HEK293T (cell line): ENCODE data around the gene SNTB2.

Experiments
- ARNT ChIP-seq: fragments of 450-650 bp; IDR thresholded peaks from 2 replicates; pipeline ENCODE4 v1.6.1; 2017; ENCODE audit warnings: mild to moderate bottlenecking
- FOXK2 ChIP-seq: fragments of 450-650 bp; IDR thresholded peaks from 2 replicates; pipeline ENCODE4 v1.6.1; 2016; ENCODE audit warnings: mild to moderate bottlenecking
- FOXM1 ChIP-seq: fragments of 450-650 bp; IDR thresholded peaks from 2 replicates; pipeline ENCODE4 v1.6.1; 2017; ENCODE audit warnings: mild to moderate bottlenecking, borderline replicate concordance
- SP1 ChIP-seq: fragments of 450-650 bp; IDR thresholded peaks from 2 replicates; pipeline ENCODE4 v1.6.1; 2017
- TF ChIP-seq, protein P1 (sequence below): fragments of 450-650 bp; IDR thresholded peaks from 2 replicates; pipeline ENCODE4 v1.6.1; 2016

DNA sequence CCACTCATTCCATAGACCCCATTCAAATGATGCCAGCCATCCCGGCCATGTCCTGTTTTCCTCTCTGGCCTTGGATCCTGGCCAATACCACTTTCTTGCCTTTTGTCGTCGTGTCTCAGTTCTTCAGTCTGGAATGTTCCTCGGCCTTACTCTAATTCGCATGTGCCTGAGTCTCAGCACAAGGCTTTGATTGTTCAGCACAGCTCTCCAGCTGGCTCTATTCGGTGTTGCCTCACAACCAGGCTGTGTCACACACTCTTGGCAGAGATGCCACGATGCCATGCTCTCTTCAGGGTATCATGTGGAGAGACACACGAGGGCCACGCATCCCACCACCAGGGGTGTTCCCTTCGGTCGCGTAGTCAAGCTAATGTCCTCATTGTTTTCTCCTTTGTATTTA lies 122.4 kb downstream of the SNTB2 start:
- TF ChIP-seq FOXK2 = no peak
- TF ChIP-seq SP1 = no peak
- TF ChIP-seq, protein P1, sequence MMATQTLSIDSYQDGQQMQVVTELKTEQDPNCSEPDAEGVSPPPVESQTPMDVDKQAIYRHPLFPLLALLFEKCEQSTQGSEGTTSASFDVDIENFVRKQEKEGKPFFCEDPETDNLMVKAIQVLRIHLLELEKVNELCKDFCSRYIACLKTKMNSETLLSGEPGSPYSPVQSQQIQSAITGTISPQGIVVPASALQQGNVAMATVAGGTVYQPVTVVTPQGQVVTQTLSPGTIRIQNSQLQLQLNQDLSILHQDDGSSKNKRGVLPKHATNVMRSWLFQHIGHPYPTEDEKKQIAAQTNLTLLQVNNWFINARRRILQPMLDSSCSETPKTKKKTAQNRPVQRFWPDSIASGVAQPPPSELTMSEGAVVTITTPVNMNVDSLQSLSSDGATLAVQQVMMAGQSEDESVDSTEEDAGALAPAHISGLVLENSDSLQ = no peak
- no peak for TF ChIP-seq FOXM1
- TF ChIP-seq ARNT = no peak
